HG02884 (cell line): Measurements from ENCODE around the gene GLOD4.
A peak's percentile ranks its signal among the peaks of the same experiment; 100 is the strongest.
"Not testable (repeated sequence)": the region's sequence is repeated elsewhere in the genome, so short reads cannot be mapped to it uniquely, and the experiment has no call there.

Source experiments
- ATAC-seq: cut with Tn5 transposase; IDR thresholded peaks from one replicate; pipeline ENCODE4 v1.9.1; 2021; ENCODE audit warnings: mild to moderate bottlenecking, moderate library complexity; ENCODE audit not compliant: unreplicated experiment

Gene GLOD4, protein sequence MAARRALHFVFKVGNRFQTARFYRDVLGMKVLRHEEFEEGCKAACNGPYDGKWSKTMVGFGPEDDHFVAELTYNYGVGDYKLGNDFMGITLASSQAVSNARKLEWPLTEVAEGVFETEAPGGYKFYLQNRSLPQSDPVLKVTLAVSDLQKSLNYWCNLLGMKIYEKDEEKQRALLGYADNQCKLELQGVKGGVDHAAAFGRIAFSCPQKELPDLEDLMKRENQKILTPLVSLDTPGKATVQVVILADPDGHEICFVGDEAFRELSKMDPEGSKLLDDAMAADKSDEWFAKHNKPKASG

DNA sequence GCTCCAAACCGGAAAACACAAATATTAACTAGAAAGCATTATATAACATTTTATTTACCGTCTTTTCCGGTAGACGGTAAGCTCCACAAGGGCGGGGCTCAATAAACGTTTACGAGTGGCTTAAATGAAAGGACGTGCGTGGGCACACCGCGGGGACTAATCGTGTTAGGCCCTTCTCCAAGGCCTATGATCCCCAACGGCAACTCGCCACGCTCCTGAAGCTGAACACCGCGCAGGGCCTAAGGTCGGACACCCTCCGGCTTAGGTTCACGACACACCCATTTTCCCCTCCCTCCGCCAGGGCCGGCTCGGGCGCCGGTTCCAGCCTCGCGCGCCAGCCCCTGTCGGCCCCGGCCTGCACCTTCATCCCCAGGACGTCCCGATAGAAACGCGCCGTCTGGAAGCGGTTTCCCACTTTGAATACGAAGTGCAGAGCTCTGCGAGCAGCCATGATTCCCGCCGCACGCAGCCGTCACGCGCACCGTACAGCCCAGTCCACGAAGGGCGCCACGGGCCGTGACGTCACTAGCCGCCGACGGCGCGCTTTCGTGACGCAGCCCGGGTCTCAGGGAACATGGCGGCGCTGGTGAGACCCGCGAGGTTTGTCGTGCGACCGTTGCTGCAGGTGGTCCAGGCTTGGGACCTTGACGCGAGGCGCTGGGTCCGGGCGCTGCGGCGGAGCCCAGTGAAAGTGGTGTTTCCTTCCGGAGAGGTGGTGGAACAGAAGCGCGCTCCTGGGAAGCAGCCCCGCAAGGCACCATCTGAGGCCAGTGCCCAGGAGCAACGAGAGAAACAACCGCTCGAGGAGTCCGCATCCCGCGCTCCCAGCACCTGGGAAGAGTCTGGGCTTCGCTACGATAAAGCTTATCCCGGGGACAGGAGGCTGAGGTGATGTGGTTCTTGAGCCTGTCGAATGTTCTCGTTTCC is at the start of gene GLOD4, which contains the start of gene MRM3:
Gene GLOD4, minus strand, starts transcription at position 476 of the 927 bp plus-strand sequence. Its CDS starts 25 bp downstream, at position 451.
Gene MRM3, plus strand, starts transcription at position 549 of the 927 bp plus-strand sequence. Its CDS starts 26 bp downstream, at position 575.
- ATAC-seq: peak; percentile 58

DNA sequence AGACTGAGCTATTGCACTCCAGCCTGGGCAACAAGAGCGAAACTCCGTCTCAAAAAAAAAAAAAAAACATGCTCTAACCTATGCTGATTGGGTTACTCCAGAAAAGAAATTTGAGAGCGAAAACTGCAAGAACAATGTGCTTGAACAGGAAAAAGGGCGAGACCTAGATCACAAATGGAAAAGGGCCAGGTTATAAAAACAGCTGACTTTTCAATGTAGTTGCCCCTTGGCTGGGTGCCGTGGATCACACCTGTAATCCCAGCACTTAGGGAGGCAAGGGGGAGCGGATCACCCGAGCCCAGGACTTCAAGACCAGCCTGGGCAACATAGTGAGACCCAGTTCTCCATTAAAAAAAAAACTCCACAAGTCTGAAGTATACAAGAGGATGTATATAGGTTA is 48.9 kb upstream of the GLOD4 start:
- ATAC-seq: no peak

DNA sequence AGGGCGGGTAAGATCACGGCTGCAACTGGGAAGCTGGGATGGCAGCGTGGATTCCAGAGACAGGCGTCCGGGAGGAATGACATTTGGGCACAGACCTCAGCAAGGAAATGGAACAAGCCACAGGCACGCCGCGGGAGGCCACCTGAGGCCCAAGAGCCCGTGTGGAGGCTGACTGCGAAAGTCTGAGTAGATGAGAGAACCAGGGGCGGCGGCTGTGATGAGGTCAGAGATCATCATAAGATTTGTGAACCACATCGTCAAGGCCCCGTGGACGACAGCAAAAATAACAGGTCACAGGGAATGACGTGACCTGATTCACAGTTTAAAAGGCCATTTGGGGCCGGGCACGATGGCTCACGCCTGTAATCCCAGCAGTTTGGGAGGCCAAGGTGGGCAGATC is 48.3 kb upstream of the GLOD4 start:
- no peak for ATAC-seq

DNA sequence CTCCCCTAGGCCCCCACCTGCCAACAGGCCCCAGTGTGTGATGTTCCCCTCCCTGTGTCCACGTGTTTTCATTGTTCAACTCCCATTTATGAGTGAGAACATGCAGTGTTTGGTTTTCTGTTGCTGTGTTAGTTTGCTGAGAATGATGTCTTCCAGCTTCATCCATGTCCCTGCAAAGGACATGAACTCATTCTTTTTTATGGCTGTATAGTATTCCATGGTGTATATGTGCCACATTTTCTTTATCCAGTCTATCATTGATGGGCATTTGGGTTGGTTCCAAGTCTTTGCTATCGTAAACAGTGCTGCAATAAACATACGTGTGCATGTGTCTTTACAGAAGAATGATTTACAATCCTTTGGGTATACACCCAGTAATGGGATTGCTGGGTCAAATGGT is 47.5 kb upstream of the GLOD4 start:
- ATAC-seq: not testable (repeated sequence)

DNA sequence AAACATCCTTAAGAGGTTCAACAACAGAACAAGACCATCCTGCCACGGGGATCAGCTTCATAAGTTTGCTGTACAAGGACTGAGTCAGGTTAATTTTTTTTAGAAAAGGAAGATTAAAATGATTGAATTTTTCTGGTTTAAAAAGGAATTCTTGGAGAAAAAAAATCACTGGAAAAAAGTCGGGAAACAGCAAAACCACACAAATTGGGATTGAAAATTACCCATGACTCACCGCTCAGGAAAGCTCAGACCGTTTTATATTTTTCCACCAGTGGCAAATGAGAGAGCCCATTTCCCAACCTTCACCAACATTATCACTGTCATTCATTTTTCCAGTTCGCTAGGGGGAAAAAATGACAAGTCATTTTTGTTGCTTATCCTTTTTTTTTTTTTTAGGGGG is 46.7 kb upstream of the GLOD4 start:
- ATAC-seq: no peak

DNA sequence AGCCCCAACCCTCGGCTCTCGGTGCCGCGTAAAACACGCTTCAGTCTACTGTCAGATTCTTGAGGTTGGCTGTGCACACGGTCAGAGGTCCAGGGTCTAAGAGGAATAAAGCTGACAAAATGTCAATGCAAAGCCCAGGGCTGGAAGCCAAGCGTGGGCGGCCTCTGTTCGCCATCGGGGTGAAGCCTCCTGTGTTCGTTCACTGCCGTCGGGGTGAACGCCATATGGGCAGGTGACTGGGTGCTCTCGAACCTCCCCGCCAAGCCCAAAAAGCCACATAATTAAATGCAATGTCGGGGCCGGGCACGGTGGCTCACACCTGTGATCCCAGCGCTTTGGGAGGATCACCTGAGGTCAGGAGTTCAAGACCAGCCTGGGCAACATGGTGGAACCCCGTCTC is 44.7 kb upstream of the GLOD4 start:
- ATAC-seq: no peak

DNA sequence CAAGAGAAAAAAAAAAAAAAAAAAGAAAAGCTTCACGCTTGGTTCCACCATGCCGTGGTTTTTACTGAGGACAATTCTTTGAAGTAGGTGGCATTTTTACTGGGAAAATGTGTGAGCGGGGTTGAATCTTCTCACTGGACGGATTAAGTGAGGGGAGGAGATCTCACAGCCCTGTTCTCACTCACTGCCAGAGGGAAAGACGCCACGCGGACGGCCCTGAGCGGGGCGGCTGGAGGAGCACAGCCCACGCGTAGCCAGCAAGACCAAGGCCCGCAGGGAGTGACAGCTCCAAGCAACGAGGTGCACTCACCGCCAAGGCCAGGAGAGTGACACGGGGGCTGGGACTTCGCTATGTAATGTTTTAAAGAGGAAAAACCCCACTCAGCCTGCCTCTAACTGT is 43.1 kb upstream of the GLOD4 start:
- ATAC-seq: no peak

DNA sequence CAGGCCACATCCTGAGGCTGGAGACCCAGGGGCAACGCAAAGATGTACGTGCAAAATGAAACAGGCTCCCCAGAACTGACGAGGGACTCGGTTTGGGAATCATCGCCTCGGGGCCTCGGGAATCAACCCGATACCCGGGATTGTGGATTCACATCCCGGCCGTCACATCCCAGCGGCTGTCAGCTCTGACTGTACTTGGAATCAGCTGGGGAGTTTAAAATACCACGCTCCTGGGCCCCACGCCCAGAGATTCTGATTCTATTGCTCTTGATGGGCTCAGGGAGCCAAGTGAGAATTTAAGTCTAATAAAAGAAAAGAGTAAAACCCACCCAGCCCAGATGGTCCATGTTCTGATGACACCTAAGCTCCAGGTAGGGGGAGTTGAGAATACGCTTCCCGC is 42.3 kb upstream of the GLOD4 start:
- ATAC-seq: no peak

DNA sequence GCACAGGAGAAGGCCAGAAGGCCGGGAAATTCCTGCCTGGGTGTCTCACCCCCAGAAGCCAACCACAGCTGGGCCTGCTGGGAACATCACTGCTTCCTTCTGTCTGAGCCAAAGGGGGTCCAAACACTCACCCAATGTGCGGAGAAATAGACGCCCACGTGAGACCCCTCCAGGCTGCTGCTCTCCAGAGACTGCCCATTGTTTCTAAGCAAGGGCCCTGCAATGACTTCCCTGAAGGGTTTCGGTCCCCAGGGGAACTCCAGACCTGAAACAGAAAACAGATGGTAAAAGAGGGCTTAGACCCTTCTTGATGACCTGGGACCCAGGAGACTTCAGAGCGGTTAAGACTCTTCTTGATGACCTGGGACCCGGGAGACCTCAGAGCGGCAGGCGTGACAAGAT is 41.4 kb upstream of the GLOD4 start:
- ATAC-seq: no peak

DNA sequence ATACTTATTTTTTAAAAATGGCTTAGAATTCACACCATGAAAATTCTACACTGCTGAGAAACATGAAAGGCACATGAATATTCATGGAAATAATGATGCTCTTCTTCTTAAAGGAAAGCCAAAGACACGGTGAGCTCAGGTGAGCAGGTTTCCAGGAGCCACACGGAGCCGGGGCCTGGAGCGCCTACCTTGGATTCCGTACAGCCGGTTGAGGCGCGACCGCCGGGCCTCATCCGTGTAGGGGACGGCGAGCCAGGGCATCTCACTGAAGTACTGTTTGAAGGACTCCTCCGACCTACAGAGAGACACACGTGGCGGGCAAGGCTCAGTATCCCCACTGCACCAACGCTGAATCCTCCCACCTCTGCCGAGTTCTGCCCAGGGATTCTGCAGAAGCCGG is 37.2 kb upstream of the GLOD4 start:
- ATAC-seq: no peak

DNA sequence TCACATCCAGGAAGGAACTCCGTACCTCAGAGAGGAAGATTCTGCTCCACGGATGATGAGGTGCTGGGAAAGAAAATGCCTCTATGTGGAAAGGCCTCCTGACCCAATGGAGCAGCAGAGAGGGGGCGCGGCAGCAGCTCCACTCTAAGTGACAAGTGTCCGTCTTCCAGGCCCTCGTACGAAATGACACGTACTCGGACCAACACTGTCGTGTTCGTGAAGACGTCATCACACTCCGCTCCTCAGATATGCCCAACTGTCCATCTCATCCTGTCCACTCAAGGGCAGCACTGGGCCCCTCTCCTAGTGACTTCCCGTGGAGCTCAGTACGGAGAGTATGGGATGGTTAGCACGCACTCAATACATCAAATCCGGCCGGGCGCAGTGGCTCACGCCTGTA is 32.3 kb upstream of the GLOD4 start:
- ATAC-seq: no peak

DNA sequence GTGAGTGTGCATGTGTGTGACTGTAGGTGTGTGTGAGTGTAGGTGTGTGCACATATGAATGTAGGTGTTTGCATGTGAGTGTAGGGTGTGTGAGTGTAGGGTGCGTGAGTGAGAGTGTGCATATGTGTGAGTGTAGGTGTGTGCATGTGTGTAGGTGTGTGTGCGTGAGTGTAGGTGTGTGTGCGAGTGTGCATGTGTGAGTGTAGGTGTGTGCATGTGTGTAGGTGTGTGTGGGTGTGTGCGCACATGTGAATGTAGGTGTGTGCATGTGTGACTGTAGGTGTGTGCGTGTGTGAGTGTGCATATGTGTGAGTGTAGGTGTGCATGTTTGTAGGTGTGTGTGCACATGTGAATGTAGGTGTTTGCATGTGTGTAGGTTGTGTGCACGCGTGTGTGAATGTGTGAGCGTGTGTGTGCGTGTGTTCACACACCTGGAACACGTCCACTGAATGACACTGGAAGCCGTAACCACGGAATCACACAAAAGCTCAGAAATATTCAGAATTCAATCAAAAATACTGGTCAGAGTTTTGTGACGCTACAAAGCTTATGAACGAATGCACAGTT is 30.6 kb upstream of the GLOD4 start:
- ATAC-seq: no peak

DNA sequence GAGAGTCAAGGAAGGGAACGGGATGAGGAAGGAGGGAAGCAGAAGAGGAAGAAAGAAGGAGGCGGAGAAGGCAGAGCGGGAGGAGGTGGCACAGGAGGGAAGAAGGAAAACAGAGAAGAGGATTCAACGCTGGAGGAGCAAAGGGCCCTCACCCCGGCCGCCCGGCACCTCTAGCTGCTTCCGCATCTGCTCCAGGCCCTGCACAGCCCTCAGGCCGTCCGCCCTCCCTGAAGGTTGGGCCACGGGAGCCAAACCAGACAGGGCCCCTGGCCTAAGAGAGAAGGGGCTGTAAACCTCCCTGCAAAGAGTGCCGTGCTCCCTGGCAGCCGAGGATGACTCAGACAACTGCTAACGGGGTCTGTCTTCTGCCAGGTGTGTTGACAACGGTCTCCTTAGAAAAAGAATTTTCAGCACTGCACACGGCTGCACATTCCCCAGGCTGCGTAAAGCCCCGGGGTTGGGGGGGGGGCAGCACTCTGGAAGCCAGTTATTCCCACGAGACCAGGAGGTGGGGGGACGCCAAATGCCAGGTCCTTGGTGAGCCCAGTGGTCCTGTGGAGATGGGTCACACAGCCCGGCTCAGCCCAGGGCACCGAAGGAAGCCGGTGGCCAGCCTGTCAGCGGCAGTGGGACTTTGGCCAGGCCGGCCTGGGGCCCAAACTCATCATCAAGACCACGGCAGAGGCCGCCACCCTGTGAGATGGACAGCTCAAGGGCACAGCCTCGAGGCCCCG is 29.1 kb upstream of the GLOD4 start:
- no peak for ATAC-seq

DNA sequence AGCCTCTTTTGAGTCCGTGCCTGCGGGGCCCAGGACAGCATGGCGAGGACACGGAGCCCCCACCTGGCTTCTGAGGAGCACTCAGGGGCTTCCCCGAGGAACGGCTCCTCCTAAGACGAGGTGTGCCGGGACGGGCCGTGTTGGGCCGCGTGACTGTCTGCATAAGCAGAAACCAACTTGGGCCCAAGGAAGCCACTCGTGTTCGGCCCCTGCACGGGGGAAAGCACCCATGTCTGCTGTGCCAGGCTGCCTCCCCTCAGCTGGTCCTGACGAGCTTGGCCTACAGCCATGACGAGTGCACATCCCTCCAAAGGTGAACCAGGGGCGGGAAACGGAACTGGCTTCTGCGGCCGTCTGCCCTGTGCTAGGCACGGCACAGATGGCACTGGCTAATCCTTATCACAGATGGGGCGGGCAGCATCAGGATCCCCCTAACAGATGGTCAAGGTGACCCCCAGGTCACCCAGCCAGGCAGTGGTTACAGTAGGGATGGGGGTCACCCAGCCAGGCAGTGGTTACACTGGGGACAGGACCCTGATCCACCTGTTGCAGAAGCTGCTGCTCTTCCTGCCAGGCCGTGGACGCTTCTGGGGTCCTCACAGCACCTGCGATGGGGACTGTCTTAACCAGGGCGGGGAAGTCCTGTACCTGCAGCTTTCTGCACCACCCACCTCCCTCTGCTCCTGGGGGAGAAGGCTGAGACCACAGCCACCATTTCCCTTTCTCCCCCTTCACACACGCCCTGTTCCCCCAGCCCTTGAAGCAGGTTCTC is 25.6 kb upstream of the GLOD4 start:
- ATAC-seq: no peak

DNA sequence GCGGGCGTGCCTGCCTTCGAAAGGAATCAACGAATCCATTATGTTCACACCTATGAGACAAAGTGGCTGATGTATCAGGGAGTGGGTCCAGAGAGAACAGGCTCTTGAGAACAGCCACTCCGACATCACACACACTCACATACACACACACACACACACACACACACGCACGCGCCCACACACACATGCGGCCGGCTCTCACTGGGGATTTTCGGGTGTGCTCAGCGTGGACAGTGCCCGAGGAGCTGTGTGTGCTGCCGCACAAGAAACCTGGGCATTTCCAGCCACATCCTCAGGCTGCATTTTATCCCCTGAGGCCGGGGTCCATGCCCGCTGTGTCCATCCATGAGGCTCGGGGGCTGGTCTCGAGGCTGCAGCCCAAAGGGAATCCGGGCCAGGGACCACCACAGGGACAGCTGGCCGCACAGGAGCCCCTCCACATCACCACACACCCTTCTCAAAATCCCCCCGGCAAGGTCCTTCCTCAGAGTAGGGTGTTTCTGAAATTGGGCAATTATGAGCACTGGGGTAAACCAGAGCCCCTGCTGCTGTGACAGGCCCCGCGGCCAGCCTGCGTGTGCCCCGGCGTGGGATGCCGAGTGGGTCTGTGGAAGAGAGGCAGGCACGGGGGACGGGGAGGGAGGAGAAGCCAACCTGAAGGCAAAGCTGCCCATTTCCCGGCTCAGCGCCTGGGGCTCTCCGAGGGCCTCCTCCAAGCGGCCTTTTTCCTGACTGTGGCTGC is 24.9 kb upstream of the GLOD4 start:
- ATAC-seq: no peak

DNA sequence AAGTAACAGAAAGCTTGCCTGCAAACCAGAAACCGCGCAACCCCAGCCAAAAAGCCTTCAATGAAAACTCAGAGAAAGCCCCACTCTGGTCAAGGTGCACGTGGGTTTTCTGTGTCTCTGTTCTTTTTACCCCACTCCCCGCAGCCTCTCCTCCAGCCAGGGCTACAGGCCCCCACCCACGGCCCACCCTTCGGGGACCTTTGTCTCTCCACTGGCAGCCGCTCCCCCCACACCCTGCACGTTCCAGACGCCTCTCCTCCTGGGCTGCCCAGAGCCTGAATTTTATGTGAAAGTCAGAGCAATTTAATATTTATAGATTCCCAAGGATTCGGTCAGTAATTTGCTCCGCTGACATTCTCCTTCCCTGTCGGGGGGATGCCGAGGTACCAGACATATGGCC is 24.3 kb upstream of the GLOD4 start:
- ATAC-seq: no peak

DNA sequence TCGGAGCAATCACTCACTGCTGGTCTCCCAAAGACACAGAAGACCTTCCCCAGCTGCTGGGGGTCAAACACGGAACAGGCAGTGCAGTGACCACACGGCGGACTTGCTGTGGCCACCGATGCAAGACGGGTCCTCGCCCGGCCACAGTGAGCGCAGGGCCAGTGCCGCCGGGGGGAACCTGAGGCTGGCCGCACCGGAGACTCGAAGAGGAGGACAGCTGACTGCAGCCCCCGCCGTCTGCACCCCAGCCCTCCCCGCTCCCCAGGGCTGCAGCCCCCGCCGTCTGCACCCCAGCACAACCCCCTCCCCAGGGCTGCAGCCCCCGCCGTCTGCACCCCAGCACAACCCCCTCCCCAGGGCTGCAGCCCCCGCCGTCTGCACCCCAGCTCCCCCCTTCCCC is 23.8 kb upstream of the GLOD4 start:
- not testable (repeated sequence) for ATAC-seq

DNA sequence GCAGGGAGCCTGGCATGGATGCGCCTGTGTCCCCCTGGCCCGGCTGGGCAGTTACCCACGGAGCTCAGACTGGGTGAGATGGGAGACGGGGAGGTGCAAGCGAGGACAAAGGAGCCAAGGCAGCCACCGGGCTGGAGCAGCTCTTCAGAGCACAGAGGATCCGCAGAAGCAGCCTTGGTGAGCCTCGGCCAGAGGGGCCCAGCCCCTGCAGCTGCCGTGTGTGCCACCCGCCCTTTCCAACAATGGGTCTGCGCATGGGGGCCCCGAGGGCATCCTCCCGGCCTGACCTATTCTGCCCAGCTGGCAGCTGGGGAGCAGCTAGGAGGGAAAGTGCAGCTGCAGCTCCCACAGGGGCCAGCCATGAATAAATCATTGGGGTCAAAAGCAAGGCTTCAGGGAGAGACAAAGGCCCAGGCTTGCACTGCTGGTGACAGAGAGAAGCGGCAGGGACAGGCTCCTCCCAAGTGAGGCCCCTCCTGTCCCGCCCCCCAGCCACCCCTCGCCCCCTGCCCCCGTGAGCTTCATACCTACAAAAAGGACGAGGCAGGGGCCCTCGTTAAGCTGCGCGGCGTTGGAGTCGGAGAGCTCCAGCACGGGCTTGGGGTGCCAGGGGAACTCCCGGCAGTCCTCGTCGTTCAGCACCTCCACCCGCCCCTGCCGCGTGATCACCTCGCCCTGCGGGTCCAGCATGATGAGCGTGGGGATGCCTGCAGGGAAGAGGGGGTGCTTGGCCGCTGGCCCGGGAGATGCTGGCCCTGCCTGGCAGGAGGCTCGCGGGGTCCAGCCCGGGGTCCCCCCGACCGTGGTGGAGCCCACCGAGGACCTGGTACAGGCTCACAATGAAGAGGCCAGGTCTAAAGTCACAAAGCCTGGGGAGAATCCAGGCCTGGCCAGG is 22.7 kb upstream of the GLOD4 start:
- no peak for ATAC-seq
